BLaER1 treated with 17β-estradiol and CSF1 and Interleukin-3, amounts not matched to agents 10 nM and 100 nM (cell line): Measurements from ENCODE around the gene COL26A1.
A peak's percentile ranks its signal among the peaks of the same experiment; 100 is the strongest.
"Not testable (repeated sequence)": the region's sequence is repeated elsewhere in the genome, so short reads cannot be mapped to it uniquely, and the experiment has no call there.

Experiments
- H3K27ac ChIP-seq, 11 experiments: shearing (Covaris generic); formaldehyde crosslinking; 2 replicates each; pipeline ENCODE4 v1.8.1; 2022
- H3K27me3 ChIP-seq, 11 experiments: shearing (Covaris generic); formaldehyde crosslinking; 2 replicates each; pipeline ENCODE4 v1.8.1; 2022
- H3K36me3 ChIP-seq, 11 experiments: shearing (Covaris generic); formaldehyde crosslinking; 2 replicates each; pipeline ENCODE4 v1.8.1; 2022
- H3K4me1 ChIP-seq, 10 experiments: shearing (Covaris generic); formaldehyde crosslinking; 2 replicates each; pipeline ENCODE4 v1.8.1; 2022
- H3K4me2 ChIP-seq, 11 experiments: shearing (Covaris generic); formaldehyde crosslinking; 2 replicates each; pipeline ENCODE4 v1.8.1; 2022
- H3K4me3 ChIP-seq, 10 experiments: shearing (Covaris generic); formaldehyde crosslinking; 2 replicates each; pipeline ENCODE4 v1.8.1; 2022
- H3K9ac ChIP-seq, 11 experiments: shearing (Covaris generic); formaldehyde crosslinking; 2 replicates each; pipeline ENCODE4 v1.8.1; 2022
- H3K9me3 ChIP-seq, 11 experiments: shearing (Covaris generic); formaldehyde crosslinking; replicated peaks in 1 of 11; 2 replicates each; pipeline ENCODE4 v1.8.1; 2022
- H4K20me1 ChIP-seq, 11 experiments: shearing (Covaris generic); formaldehyde crosslinking; 2 replicates each; pipeline ENCODE4 v1.8.1; 2022
- Cebpa-rat ChIP-seq, 11 experiments: shearing (Covaris generic); IDR thresholded peaks; 2 replicates each; pipeline ENCODE4 v1.8.1; 2022

The COL26A1 gene

DNA sequence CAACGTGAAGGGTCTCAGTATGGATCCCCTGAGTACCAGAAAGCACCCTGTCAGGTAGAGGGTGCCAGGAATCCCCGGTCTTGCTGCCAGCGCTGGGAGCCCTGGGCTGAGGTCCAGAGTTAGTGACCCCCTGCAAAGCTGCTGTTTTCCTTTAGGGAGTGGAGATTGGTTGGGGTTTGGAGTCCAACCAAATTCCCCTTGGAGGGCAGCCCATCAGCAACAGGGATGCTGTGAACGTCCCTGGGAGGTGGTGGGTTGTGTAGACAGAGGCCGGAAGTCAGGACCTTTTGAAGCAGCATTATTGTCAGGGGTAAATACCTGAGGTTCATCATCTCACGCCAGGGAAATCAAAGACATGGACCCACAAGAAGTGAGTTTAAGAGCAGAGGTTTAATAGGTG, 104.2 kb downstream of the COL26A1 start:
- Histone ChIP-seq H3K4me2 (peak overlapping the region in 3 of 11 experiments; percentile 1 to 23 (median 2); a peak in 4 of 22 replicates), H3K9me3 (no peaks in the 10 kb centered on the region), H3K9ac (no peak overlapping the region), H3K4me3 (no peak overlapping the region), H3K27ac (no peak overlapping the region), H4K20me1 (no peaks in the 10 kb centered on the region), H3K36me3 (no peaks in the 10 kb centered on the region), H3K4me1 (peaks cover 13 to 39% (median 29%) of the 10 kb centered on the region in 10 experiments), H3K27me3 (no peaks in the 10 kb centered on the region)
- TF ChIP-seq Cebpa-rat (IDR thresholded peaks at IDR 0.05): no peak

DNA sequence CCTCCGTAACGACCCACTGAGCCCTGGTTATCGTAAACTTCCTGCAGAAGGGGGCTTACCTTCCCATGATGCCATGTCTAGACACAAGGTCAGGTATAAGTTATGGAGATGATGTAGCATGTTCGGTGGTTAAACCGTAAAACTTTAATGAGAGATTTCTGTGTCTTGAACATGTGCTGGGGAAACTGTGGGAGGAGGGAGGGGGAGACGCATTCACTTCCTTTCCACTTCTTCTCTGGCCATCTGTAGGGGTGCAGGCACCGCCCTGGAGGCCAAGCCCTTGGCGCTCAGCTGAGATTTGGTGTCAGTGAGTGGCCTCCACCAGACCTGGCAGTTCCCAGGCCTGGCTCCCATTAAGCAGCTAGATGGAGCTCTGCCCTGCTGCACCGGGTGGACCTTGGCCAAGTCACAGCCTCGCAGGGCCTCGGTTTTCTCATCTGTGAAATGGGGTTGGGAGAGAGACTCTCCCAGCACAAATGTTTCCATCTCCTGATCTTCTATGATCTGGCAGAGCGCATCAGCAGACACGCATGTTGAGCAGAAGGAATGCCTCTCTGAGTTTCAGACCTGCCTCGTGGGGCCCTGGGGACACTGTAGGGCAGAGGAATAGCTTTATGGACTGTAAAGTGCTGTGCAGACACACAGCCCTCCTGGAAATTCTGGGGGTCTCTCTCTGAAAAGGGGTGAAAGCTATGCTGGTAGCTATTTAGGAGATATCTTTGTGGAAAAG, 106.0 kb downstream of the COL26A1 start:
- no peaks in the 10 kb centered on the region for H3K9me3 ChIP-seq
- H3K4me3 ChIP-seq: no peak overlapping the region
- H3K9ac ChIP-seq: no peak overlapping the region
- no peaks in the 10 kb centered on the region for H3K36me3 ChIP-seq
- no peak for TF ChIP-seq Cebpa-rat (IDR thresholded peaks at IDR 0.05)
- no peak overlapping the region for H3K27ac ChIP-seq
- H3K4me2 ChIP-seq: peak overlapping the region in 9 of 11 experiments; percentile 14 to 54 (median 28); a peak in 15 of 22 replicates
- H3K27me3 ChIP-seq: no peaks in the 10 kb centered on the region
- peaks cover 13 to 39% (median 29%) of the 10 kb centered on the region in 10 experiments for H3K4me1 ChIP-seq
- H4K20me1 ChIP-seq: no peaks in the 10 kb centered on the region

- Histone ChIP-seq H3K27me3 (no peaks in the 10 kb centered on the region), H3K36me3 (no peaks in the 10 kb centered on the region), H3K9me3 (no peaks in the 10 kb centered on the region), H4K20me1 (no peaks in the 10 kb centered on the region), H3K4me3 (no peak overlapping the region), H3K27ac (no peak overlapping the region), H3K4me1 (peaks cover 5 to 37% (median 20%) of the 10 kb centered on the region in 10 experiments), H3K4me2 (no peak overlapping the region), H3K9ac (no peak overlapping the region)
- TF ChIP-seq Cebpa-rat (IDR thresholded peaks at IDR 0.05): no peak
These were observed 108.2 kb downstream of the COL26A1 start for GRCh38 chr7:101470668-101471487.

DNA sequence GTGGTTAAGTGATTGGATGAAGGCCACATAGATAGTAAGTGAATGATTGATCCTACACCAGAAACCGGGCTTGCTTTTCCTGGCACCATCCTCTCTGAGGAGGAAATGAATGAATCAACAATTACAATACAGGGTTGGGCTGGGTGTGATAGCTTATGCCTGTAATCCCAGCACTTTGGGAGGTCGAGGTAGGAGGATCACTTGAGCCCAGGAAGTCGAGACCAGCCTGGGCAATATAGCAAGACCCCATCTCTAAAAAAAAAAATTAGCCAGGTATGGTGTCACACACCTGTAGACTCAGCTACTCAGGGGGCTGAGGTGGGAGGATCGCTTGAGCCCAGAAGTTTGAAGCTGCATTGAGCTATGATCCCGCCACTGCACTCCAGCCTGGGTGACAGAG, 111.5 kb downstream of the COL26A1 start:
- H3K4me1 ChIP-seq: peaks cover 0 to 18% (median 6%) of the 10 kb centered on the region in 10 experiments; a peak in 13 of 20 replicates

GRCh38 chr7:101475691-101476090, 113.0 kb downstream of the COL26A1 start:
- H3K27me3 ChIP-seq, H3K9ac ChIP-seq, H4K20me1 ChIP-seq, H3K36me3 ChIP-seq, H3K4me3 ChIP-seq, H3K27ac ChIP-seq: not testable (repeated sequence)
- peaks cover 30 to 39% (median 36%) of the 10 kb centered on the region in 11 experiments for H3K9me3 ChIP-seq
- peak overlapping the region in 4 of 11 experiments; percentile 2 to 53 (median 22); a peak in 4 of 22 replicates for H3K4me2 ChIP-seq
- H3K4me1 ChIP-seq: peaks cover 0 to 15% (median 3%) of the 10 kb centered on the region in 10 experiments; a peak in 7 of 20 replicates

More for the DNA sequence above, 111.5 kb downstream of the COL26A1 start:
- Histone ChIP-seq H3K9me3 (peaks cover 16 to 24% (median 20%) of the 10 kb centered on the region in 11 experiments), H3K9ac (no peak overlapping the region), H3K4me3 (no peak overlapping the region), H4K20me1 (no peaks in the 10 kb centered on the region), H3K4me2 (no peak overlapping the region), H3K27me3 (no peaks in the 10 kb centered on the region), H3K36me3 (no peaks in the 10 kb centered on the region), H3K27ac (no peak overlapping the region)
- no peak for TF ChIP-seq Cebpa-rat (IDR thresholded peaks at IDR 0.05)

DNA sequence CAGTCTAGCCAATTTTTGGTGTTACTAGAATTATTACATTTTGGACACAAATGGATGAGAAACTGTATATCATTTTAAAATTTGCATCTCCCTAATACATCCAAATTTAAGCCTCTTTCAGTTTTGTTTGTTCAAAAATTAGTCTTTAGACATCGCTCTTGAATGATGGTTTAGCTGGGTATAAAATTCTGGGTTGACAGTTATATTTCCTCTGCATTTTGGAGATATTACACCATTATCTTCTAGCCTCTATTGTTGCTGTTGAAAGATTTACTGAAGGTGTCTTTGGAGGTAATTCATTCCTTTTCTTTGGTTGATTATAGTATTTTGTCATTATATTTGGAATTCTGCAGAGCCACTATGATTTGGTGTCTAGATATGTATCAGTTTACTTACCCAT, 116.5 kb downstream of the COL26A1 start:
- Histone ChIP-seq H3K27ac (no peak overlapping the region), H3K4me1 (peaks cover 0 to 15% (median 3%) of the 10 kb centered on the region in 10 experiments; a peak in 7 of 20 replicates), H3K9ac (no peak overlapping the region), H3K27me3 (no peaks in the 10 kb centered on the region), H3K9me3 (peaks cover 30 to 44% (median 40%) of the 10 kb centered on the region in 11 experiments), H4K20me1 (no peaks in the 10 kb centered on the region), H3K4me3 (no peak overlapping the region), H3K36me3 (no peaks in the 10 kb centered on the region), H3K4me2 (no peak overlapping the region)
- TF ChIP-seq Cebpa-rat (IDR thresholded peaks at IDR 0.05): no peak

DNA sequence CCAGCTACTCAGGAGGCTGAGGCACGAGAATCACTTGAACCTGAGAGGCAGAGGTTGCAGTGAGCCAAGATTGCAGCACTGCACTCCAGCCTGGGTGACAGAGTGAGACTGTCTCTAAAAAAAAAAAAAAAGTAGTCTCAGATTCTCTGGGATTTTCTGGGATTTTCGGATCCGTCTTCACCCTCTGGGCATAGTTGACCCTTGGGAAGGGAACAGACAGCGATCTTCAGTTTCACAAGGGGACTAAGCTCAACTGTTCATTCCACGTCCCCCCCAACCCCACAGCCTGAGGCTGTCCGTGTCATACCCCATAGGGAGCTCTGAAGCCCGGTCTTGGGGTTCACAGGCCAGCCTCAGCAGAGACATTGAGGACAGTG, 123.4 kb downstream of the COL26A1 start:
- H3K27ac ChIP-seq, H3K4me1 ChIP-seq, H3K9me3 ChIP-seq, H3K9ac ChIP-seq, H4K20me1 ChIP-seq, H3K36me3 ChIP-seq, H3K27me3 ChIP-seq, H3K4me3 ChIP-seq: not testable (repeated sequence)
- peak overlapping the region in 2 of 11 experiments; percentile 24 to 33; a peak in 1 of 22 replicates for H3K4me2 ChIP-seq

DNA sequence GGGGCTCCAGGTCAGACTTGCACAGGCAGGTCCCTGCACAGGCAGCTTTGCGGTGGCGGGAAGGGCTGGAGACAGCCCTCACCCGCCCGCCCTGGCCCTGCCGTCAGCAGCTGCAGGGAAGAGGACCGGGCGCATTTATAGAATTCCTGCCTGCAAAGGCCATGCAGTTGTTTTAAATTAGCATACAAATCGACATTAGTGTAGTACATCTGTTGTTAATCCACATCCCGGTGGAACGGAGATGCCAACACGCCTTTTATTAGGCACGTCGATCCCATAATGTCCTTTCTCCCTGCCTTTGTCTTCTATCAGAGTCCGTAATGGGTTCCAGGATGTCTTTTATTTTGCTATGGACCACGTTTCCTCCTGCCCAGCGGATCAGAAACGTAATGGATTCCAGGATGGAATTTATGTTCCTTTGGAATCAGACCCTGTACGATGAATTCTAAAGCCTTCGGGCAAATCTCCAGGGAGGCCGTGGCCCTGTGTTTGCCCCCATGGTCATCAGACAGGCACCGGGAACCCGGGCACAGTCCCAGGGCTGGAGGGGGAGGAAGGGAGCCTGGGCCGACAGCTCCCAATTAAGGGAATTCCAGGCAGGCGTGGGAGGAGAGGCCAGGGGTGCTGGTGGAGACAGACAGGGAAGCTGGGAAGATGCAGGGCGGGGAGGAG, 123.9 kb downstream of the COL26A1 start:
- Histone ChIP-seq H3K27ac (no peak overlapping the region), H3K4me2 (no peak overlapping the region), H3K36me3 (no peaks in the 10 kb centered on the region), H3K9ac (no peak overlapping the region), H3K4me1 (peaks cover 0 to 9% (median 7%) of the 10 kb centered on the region in 10 experiments; a peak in 11 of 20 replicates), H3K4me3 (no peak overlapping the region), H3K27me3 (no peaks in the 10 kb centered on the region), H4K20me1 (no peaks in the 10 kb centered on the region), H3K9me3 (no peaks in the 10 kb centered on the region)
- no peak for TF ChIP-seq Cebpa-rat (IDR thresholded peaks at IDR 0.05)

- H3K4me2 ChIP-seq: no peak overlapping the region
- H3K27me3 ChIP-seq: no peaks in the 10 kb centered on the region
- peaks cover 0 to 9% (median 7%) of the 10 kb centered on the region in 10 experiments; a peak in 11 of 20 replicates for H3K4me1 ChIP-seq
- no peaks in the 10 kb centered on the region for H4K20me1 ChIP-seq
- H3K27ac ChIP-seq: no peak overlapping the region
- H3K9ac ChIP-seq: no peak overlapping the region
- TF ChIP-seq Cebpa-rat (IDR thresholded peaks at IDR 0.05): no peak
- no peaks in the 10 kb centered on the region for H3K9me3 ChIP-seq
- no peak overlapping the region for H3K4me3 ChIP-seq
- H3K36me3 ChIP-seq: no peaks in the 10 kb centered on the region
These were observed 124.4 kb downstream of the COL26A1 start for GRCh38 chr7:101487105-101487458.
